Measurements from ENCODE around the gene TMEM54. TPM values are rescaled to one million over a fixed set of nuclear protein-coding genes. Genes with fewer than 3 reads are reported as not detected.
A peak's percentile ranks its signal among the peaks of the same experiment; 100 is the strongest.

Gene TMEM54
- total RNA-seq, 4 donors from 2014 or later: 122 to 245 (median 198) TPM

DNA sequence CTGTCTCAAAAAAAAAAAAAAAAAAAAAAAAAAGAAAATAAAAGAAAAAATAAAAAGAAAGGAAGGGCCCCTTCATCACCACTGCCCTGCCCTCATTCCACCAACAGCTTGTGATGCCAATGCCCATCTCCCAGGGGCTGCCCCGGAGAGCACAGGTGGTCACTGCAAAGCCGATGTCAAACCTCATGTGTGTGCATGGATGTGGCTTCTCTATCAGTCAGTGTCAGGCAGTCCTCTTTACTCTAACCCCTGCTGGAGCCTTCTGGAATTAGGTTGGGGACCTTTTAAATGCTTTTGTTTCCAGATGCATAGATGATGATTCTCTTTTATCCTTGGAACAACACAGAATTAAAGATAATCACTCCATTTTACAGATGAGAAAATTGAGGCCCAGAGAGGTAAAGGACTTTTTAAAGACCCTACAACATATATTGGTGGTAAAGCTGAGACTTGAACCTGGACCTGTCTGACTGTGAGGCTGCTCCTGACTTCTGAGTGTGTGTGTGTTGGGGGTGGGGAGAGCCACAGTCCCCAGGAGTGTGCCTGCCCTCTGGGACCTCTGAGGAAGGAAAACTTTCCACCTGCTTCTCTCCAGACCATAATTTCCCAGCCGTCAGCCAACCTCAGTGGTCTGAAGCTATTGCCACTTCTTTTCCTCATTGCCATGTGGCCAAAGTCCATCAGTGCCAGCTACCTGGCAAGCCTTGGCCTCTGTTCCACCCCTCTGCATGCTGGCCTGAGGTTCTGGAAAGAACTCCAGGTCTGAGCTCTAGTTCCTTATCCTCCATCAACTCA, 3.0 kb upstream of the TMEM54 start:
- intact Hi-C loops (cut with DNase I; ENCODE audit: low total_unique reads): no loop called here
- TF ChIP-seq POLR2A (IDR thresholded peaks at IDR 0.05): no peak
- TF ChIP-seq, protein P1, sequence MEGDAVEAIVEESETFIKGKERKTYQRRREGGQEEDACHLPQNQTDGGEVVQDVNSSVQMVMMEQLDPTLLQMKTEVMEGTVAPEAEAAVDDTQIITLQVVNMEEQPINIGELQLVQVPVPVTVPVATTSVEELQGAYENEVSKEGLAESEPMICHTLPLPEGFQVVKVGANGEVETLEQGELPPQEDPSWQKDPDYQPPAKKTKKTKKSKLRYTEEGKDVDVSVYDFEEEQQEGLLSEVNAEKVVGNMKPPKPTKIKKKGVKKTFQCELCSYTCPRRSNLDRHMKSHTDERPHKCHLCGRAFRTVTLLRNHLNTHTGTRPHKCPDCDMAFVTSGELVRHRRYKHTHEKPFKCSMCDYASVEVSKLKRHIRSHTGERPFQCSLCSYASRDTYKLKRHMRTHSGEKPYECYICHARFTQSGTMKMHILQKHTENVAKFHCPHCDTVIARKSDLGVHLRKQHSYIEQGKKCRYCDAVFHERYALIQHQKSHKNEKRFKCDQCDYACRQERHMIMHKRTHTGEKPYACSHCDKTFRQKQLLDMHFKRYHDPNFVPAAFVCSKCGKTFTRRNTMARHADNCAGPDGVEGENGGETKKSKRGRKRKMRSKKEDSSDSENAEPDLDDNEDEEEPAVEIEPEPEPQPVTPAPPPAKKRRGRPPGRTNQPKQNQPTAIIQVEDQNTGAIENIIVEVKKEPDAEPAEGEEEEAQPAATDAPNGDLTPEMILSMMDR (IDR thresholded peaks at IDR 0.05): no peak
- no peak for DNase-seq (ENCODE audit: low spot score in 2 of 2)
- 64 to 77% methylated on average over 3 of the region's 3 CpGs for WGBS, 2 donors
- no peak overlapping the region for H3K4me3 ChIP-seq (ENCODE audit: low read depth, poor library complexity, severe bottlenecking)

DNA sequence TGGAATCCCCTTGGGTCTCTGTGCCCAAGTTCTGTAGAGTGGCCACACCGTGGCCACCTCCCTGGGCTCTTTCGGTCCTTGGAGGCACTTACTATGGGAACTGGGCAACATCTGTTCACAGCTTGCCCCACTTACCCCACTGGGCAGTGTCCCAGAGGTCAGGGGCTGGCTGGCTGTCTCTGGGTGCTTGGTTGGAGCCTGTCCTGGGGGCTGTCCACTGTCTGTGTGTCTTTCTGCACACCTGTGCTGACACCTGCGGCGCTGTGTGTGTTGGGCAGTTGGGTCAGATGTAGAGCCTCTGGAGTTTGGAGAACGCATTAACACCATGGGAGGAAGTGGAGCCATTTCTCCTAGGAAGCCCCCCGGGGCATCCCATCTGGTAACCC, 1.3 kb upstream of the TMEM54 start:
- WGBS, 2 donors: 73 to 74% methylated on average over 6 of the region's 6 CpGs
- intact Hi-C loops (cut with DNase I; ENCODE audit: low total_unique reads): no loop called here
- H3K4me3 ChIP-seq (ENCODE audit: low read depth, poor library complexity, severe bottlenecking): no peak overlapping the region
- no peak for DNase-seq (ENCODE audit: low spot score in 2 of 2)
- TF ChIP-seq, protein P1 (IDR thresholded peaks at IDR 0.05): no peak
- no peak for TF ChIP-seq POLR2A (IDR thresholded peaks at IDR 0.05)

DNA sequence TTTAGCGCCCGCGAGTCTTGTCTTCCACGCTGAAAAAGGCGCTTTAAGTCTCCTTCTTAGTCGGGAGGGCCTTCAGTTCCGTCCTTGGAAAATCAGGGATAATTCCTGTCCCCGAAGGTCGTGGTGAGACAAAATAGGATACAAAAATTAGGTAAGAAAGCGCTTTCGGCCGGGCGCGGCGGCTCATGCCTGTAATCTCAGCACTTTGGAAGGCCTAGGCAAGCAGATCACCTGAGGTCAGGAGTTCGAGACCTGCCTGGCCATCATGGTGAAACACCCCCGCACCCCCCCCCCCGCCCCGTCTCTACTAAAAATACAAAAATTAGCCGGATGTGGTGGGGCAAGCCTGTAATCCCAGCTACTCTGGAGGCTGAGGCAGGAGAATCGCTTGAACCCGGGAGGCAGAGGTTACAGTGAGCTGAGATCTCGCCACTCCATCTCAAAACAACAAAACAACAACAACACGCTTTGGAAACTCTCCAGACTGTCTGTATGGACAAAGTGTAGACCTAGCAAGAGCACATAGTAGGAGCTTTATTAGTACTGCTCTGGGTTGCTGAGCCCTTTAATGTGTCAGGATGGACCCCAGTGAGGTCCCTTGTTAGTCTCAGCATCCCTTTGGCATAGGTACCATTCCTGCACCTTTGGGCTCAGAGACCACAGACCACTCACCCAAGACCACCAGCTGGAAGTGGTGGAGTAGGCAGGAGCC, 790 bp upstream of the TMEM54 start:
- no peak for DNase-seq (ENCODE audit: low spot score in 2 of 2)
- H3K4me3 ChIP-seq (ENCODE audit: low read depth, poor library complexity, severe bottlenecking): peak overlapping the region; percentile 36
- TF ChIP-seq, protein P1 (IDR thresholded peaks at IDR 0.05): no peak
- no peak for TF ChIP-seq POLR2A (IDR thresholded peaks at IDR 0.05)
- intact Hi-C loops (cut with DNase I; ENCODE audit: low total_unique reads): no loop called here
- 42% methylated on average over 24 of the region's 24 CpGs for WGBS, 2 donors

DNA sequence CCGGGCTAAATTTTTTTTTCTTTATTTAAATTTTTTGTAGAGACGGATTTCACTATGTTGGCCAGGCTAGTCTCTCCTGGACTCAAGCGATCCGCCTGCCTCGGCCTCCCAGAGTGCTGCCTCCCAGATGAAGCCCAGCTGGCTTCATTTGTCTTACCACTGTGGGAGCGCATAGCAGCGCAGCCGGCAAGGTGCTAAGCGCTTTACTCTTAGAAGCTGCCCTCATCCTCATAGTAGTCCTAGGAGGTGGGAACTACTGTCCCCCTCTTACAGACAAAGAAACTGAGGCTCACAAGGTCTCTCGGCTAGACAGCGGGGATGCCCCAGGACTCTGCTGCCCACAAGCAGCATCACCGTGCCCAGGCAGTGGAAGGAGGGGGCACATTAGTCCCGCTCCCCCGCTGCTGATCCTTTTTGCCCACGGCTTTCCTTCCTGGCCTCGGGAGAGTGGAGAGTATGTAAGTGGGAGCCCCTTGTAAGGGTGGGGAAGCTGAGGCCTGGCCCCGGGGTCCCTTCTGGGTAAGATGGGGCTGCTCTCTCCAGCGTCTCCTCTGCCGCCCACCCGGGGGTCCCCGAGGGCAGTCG, 726 bp downstream of the TMEM54 start:
- 17 to 27% methylated on average over 15 to 20 of the region's 22 CpGs for WGBS, 2 donors
- TF ChIP-seq, protein P1 (IDR thresholded peaks at IDR 0.05): no peak

DNA sequence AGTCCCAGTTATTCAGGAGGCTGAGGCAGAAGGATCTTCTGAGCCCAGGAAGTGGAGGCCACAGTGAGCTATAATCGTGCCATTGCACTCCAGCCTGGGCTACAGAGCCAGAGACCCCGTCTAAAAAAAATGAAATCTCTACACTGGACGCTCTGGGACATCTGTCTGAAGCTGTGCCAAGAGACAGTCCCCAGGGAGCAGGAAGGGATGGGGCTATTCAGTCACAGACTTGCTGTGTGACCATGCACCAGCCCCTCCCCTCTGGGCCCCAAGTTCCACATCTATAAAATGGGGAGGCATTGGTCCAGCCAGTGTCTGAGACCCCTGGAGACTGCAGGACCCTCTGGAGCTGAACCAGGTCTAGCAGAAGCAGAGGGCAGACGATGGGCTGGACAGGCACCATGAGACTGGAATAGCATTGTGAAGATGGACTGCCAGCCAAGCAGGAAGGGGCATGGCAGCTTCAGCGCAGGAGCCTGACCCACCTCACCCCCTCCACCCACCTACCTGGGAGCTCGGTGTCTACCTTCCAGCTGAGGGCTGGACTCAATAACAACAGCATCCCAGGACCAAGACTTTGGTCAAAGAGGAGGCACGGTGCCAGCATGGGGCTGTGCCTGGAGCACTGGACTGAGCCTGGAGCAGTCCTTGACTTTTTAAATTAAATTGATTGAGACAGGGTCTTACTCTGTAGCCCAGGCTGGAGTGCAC, 1.4 kb downstream of the TMEM54 start:
- 74 to 75% methylated on average over 7 of the region's 7 CpGs for WGBS, 2 donors
- DNase-seq (ENCODE audit: low spot score in 2 of 2): peak in 1 of 2 donors; percentile 77
- no peak for TF ChIP-seq POLR2A (IDR thresholded peaks at IDR 0.05)
- TF ChIP-seq, protein P1 (IDR thresholded peaks at IDR 0.05): no peak
- H3K4me3 ChIP-seq (ENCODE audit: low read depth, poor library complexity, severe bottlenecking): no peak overlapping the region
- intact Hi-C loops (cut with DNase I; ENCODE audit: low total_unique reads): no loop called here

More for the DNA sequence above, 726 bp downstream of the TMEM54 start:
- intact Hi-C loops (cut with DNase I; ENCODE audit: low total_unique reads): no loop called here
- peak overlapping the region; percentile 51 for H3K4me3 ChIP-seq (ENCODE audit: low read depth, poor library complexity, severe bottlenecking)
- no peak for DNase-seq (ENCODE audit: low spot score in 2 of 2)

All from lower leg skin (tissue), 4 donors.